ENCODE results near the gene ZNF468. TPM values are rescaled to one million over a fixed set of nuclear protein-coding genes. Genes with fewer than 3 reads are reported as not detected.
"Not testable (repeated sequence)": the region's sequence is repeated elsewhere in the genome, so short reads cannot be mapped to it uniquely, and the experiment has no call there.

Gene ZNF468
- total RNA-seq, 1 donor from 2014 or later, result 132 TPM

DNA sequence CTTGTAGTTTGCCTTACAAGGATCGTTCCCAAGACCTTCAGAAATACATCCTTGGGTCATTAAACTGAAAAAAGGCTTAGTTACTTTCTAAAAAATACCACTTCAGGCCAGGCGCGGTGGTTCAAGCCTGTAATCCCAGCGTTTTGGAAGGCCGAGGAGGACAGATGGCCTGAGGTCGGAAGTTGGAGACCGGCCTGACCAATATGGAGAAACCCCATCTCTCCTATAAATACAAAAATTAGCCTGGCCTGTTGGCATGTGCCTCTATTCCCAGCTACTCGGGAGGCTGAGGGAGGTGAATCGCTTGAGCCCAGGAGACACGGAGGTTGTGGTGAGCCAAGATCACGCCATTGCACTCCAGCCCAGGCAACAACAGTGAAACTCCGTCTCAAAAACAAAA lies 33.7 kb downstream of the ZNF468 start:
- TF ChIP-seq, protein P1, sequence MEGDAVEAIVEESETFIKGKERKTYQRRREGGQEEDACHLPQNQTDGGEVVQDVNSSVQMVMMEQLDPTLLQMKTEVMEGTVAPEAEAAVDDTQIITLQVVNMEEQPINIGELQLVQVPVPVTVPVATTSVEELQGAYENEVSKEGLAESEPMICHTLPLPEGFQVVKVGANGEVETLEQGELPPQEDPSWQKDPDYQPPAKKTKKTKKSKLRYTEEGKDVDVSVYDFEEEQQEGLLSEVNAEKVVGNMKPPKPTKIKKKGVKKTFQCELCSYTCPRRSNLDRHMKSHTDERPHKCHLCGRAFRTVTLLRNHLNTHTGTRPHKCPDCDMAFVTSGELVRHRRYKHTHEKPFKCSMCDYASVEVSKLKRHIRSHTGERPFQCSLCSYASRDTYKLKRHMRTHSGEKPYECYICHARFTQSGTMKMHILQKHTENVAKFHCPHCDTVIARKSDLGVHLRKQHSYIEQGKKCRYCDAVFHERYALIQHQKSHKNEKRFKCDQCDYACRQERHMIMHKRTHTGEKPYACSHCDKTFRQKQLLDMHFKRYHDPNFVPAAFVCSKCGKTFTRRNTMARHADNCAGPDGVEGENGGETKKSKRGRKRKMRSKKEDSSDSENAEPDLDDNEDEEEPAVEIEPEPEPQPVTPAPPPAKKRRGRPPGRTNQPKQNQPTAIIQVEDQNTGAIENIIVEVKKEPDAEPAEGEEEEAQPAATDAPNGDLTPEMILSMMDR (IDR thresholded peaks at IDR 0.05; ENCODE audit: insufficient read depth, low read length, severe bottlenecking), result no peak
- no peak for FAIRE-seq
- no peaks in the 10 kb centered on the region for H3K36me3 ChIP-seq (ENCODE audit: control insufficient read depth, insufficient read depth, low read length)

DNA sequence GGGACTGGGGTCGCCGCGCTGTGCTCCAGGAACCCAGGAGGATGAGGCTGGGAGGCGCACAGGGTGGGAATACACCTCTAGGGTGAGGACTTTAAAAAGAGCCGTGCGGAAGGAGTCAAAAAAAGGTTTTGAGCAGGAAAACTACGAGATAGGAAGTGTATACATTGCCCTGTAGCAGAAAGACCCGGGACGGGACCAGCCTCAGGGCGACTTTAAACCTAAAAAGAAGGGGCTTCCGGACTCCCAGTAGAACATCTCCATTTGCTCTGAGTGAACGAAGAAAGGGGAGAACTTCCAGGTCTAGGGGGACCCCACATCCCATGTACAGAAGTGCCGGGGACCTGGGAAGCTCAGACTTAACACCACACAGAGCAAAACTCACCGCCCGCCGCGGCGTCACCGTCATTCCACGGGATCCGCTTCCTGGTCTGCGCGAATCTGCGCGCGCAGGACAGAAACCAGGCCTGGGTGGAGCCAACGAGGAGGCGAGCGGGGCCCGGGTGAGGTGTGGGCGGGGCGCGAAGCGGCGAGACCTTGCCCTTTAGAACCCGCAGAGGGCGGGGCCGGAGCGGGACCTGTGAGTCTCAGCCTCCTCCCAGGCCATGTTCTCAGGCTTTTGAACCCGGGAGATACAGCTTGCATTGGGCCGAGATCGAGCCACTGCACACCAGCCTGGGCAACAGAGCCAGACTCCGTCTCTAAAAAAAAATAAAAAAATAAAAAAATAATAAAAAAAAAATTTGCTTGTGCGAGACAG lies 36.0 kb downstream of the ZNF468 start, which contains the start of gene ZNF28:
Gene ZNF28 (minus strand): TSS at position 430 of the 757 bp plus-strand sequence. CDS start 3,675 bp downstream, outside the sequence.
- peak; percentile 13 for DNase-seq (ENCODE audit: low read depth)
- peak within 1 kb of the TSS; percentile 48 for H3K4me3 ChIP-seq (ENCODE audit: low read depth, low read length)
- FAIRE-seq; H3K36me3 ChIP-seq (ENCODE audit: control insufficient read depth, insufficient read depth, low read length); H3K27me3 ChIP-seq (ENCODE audit: control insufficient read depth, insufficient read depth, low read length): not testable (repeated sequence)

More for the DNA sequence above, 33.7 kb downstream of the ZNF468 start:
- DNase-seq (ENCODE audit: low read depth), result no peak
- Histone ChIP-seq H3K27me3 (ENCODE audit: control insufficient read depth, insufficient read depth, low read length) (no peaks in the 10 kb centered on the region), H3K4me3 (ENCODE audit: low read depth, low read length) (no peak overlapping the region)

DNA sequence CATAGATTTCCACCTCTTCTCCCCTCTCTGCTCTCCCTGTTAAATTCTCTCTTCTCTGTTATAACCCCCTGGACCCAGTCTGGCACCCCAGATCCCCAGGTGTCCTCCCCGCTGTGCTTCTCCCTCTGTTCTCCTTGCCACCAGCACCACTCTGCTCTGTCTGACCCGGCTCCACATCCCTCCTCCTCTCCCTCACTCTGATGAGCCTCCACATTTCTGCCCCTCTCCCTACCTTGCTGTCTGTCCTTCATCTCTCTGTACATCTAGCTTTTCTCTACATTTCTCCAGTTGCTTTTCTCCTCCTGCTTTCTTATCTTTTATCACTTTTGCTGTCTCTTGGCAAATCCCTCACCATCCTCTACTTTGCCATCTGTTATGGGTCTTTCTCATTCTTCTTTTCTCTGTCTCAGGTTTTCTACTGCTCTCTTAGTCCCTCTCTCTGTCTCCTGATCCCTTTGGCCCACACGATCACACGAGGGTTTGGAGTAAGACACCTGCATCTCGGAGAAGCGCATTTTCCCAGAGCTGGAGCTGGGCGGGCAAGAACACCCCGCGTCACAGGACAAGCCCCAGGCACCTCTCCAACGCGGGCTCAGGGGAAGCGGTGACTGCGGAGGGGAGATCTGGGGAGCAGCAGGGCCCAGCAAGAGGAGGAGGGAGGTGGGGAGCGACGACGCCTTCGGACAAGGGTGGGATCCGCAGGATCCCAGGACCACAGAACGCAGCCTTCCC lies 36.8 kb downstream of the ZNF468 start:
- not testable (repeated sequence) for H3K27me3 ChIP-seq (ENCODE audit: control insufficient read depth, insufficient read depth, low read length); H3K36me3 ChIP-seq (ENCODE audit: control insufficient read depth, insufficient read depth, low read length); FAIRE-seq
- peak overlapping the region; percentile 48 for H3K4me3 ChIP-seq (ENCODE audit: low read depth, low read length)
- peak; percentile 13 for DNase-seq (ENCODE audit: low read depth)

DNA sequence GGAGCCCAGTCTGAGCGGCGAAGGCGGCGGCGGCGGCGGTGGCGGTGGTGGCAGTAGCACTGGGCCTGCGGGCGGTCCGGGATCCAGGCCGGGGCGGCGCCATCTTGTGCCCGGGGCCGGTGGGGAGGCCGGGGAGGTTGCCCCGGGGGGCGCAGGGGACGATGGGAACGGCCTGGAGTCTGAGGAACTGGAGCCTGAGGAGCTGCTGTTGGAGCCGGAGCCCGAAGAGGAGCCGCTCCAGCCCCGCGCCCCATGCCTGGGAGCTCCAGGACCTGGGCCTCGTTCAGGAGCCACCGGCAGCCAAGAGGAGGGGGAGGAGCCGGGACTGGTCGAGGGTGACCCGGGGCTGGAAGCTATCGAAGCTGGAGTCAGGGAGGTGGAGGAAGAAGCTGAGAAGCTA lies 47.6 kb downstream of the ZNF468 start:
- Histone ChIP-seq H3K4me3 (ENCODE audit: low read depth, low read length) (no peak overlapping the region), H3K36me3 (ENCODE audit: control insufficient read depth, insufficient read depth, low read length) (peaks cover 9% of the 10 kb centered on the region), H3K27me3 (ENCODE audit: control insufficient read depth, insufficient read depth, low read length) (no peaks in the 10 kb centered on the region)
- TF ChIP-seq, protein P1 (IDR thresholded peaks at IDR 0.05; ENCODE audit: insufficient read depth, low read length, severe bottlenecking), result no peak
- DNase-seq (ENCODE audit: low read depth) (no peak), FAIRE-seq (no peak)

DNA sequence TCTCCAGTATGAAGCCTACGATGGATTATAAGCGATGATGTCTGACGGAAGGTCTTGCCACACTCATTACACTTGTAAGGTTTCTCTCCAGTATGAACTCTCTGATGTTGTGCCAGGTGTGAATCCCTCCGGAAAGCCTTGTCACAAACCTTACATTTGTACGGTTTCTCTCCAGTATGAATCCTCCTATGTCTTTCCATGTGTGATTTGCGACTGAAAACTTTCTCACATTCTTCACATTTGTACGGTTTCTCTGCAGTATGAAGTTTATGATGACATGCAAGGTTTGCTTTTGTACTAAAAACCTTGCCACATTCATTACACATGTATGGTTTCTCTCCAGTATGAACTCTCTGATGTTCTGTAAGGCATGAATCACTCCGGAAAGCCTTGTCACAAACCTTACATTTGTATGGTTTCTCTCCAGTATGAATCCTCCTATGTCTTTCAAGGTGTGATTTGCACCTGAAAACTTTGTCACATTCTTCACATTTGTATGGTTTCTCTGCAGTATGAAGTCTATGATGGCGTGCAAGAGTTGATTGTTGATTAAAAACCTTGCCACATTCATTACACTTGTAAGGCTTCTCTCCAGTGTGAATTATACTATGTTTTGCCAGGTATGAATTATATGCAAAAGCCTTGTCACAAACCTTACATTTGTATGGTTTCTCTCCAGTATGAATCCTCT lies 57.3 kb downstream of the ZNF468 start:
- H3K4me3 ChIP-seq (ENCODE audit: low read depth, low read length); H3K27me3 ChIP-seq (ENCODE audit: control insufficient read depth, insufficient read depth, low read length); FAIRE-seq; DNase-seq (ENCODE audit: low read depth); H3K36me3 ChIP-seq (ENCODE audit: control insufficient read depth, insufficient read depth, low read length): not testable (repeated sequence)

DNA sequence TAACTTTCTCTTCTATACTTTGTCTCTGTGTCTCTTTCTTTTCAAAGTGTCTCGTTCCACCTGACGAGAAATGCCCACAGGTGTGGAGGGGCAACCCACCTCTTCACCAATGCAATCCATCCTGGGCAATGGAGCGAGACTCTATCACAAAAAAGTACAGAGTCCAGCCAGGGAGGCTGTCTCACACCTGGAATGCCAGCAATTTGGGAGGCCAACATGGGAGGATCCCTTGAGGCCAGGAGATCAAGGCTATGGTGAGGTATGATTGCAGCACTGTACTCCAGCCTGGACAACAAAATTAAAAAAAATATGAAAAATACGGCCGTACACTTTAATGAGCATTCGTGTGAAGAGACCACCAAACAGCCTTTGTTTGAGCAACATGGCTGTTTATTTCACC lies 68.0 kb downstream of the ZNF468 start:
- TF ChIP-seq, protein P1 (IDR thresholded peaks at IDR 0.05; ENCODE audit: insufficient read depth, low read length, severe bottlenecking), result no peak
- DNase-seq (ENCODE audit: low read depth) (no peak), FAIRE-seq (no peak)
- Histone ChIP-seq H3K4me3 (ENCODE audit: low read depth, low read length) (no peak overlapping the region), H3K36me3 (ENCODE audit: control insufficient read depth, insufficient read depth, low read length) (no peaks in the 10 kb centered on the region), H3K27me3 (ENCODE audit: control insufficient read depth, insufficient read depth, low read length) (no peaks in the 10 kb centered on the region)

Other genes starting within 250 kb of the ZNF468 start
- gene ZNF83, start 219.3 kb downstream of the ZNF468 start, total RNA-seq, result 132 and 163 TPM in 2 replicates
- 10.0 TPM in 2 replicates for gene ZNF611, start 122.6 kb downstream of the ZNF468 start, total RNA-seq
- 9.1 and 10.0 TPM in 2 replicates for gene ZNF600, start 70.8 kb downstream of the ZNF468 start, total RNA-seq
- gene ZNF28, start 36.0 kb downstream of the ZNF468 start, total RNA-seq, result 30.3 and 44.4 TPM in 2 replicates
- 12.3 and 23.4 TPM in 2 replicates for gene ZNF320, start 40.0 kb upstream of the ZNF468 start, total RNA-seq
- gene ZNF888, start 65.8 kb upstream of the ZNF468 start, total RNA-seq, result 9.7 and 13.2 TPM in 2 replicates
- gene ZNF816, start 105.3 kb upstream of the ZNF468 start, total RNA-seq, result 13.3 and 24.0 TPM in 2 replicates
- gene ERVV-1, start 156.3 kb upstream of the ZNF468 start, total RNA-seq, result not detected in 2 replicates
- gene ERVV-2, start 187.1 kb upstream of the ZNF468 start, total RNA-seq, result not detected in 2 replicates
- 17.1 and 22.8 TPM in 2 replicates for gene ZNF160, start 245.8 kb upstream of the ZNF468 start, total RNA-seq